Measurements from ENCODE around the gene KCNQ5.
"Not testable (repeated sequence)": the region's sequence is repeated elsewhere in the genome, so short reads cannot be mapped to it uniquely, and the experiment has no call there.

DNA sequence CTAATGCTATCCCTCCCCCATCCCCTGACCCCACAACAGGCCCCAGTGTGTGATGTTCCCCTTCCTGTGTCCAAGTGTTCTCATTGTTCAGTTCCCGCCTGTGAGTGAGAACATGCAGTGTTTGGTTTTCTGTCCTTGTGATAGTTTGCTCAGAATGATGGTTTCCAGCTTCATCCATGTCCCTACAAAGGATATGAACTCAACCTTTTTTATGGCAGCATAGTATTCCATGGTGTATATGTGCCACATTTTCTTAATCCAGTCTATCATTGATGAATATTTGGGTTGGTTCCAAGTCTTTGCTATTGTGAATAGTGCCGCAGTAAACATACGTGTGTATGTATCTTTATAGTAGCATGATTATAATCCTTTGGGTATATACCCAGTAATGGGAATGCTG lies 356.9 kb downstream of the KCNQ5 start:
- TF ChIP-seq POLR2A (IDR thresholded peaks at IDR 0.05); POLR2AphosphoS5 (IDR thresholded peaks at IDR 0.05; ENCODE audit: insufficient read depth in 1 of 2, low read depth in 1 of 2): not testable (repeated sequence)
- TF ChIP-seq, protein P1, sequence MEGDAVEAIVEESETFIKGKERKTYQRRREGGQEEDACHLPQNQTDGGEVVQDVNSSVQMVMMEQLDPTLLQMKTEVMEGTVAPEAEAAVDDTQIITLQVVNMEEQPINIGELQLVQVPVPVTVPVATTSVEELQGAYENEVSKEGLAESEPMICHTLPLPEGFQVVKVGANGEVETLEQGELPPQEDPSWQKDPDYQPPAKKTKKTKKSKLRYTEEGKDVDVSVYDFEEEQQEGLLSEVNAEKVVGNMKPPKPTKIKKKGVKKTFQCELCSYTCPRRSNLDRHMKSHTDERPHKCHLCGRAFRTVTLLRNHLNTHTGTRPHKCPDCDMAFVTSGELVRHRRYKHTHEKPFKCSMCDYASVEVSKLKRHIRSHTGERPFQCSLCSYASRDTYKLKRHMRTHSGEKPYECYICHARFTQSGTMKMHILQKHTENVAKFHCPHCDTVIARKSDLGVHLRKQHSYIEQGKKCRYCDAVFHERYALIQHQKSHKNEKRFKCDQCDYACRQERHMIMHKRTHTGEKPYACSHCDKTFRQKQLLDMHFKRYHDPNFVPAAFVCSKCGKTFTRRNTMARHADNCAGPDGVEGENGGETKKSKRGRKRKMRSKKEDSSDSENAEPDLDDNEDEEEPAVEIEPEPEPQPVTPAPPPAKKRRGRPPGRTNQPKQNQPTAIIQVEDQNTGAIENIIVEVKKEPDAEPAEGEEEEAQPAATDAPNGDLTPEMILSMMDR (IDR thresholded peaks at IDR 0.05) = not testable (repeated sequence)

Measured in vagina (tissue), 2 donors.